Coronary artery (tissue), 2 donors: Measurements from ENCODE around the gene FBXO42.

Experiments used
- DNase-seq: peaks from one replicate; pipeline ENCODE4 v3.0.0-alpha.2; 2017; ENCODE audit warnings: low spot score
- H3K27ac ChIP-seq, 2 donors: fragments of 200-600 bp; sonication (generic); one replicate each; pipeline ENCODE4 v1.5.1; 2016 to 2019
- H3K4me3 ChIP-seq: fragments of 200-600 bp; sonication (generic); 2 replicates; pipeline ENCODE4 v1.5.1; 2016; ENCODE audit warnings: mild to moderate bottlenecking, moderate library complexity
- TF ChIP-seq, protein P1 (sequence below): fragments of 200-600 bp; sonication (generic); IDR thresholded peaks from one replicate; pipeline ENCODE4 v1.5.1; 2019; ENCODE audit warnings: antibody characterized with exemption

Gene FBXO42

DNA sequence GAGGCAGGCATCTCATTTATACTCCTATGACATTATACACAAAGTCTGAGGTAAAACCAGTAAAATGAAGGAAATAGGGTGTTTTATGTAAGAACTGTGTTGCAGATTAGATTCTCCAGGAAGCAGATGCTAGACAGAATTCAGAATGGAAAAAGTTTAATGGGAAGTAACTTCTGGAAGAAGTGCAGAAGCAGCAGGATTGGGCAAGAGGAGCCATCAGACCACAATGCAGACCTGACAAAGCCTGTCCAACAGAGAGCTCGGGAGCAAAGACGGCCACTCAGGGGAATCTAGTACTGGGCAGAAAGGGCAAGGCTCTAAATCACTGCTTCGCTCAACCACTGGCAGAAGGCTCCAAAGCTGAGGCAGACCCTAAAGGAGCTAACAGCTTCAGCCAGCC is 33.7 kb downstream of the FBXO42 start:
- TF ChIP-seq, protein P1, sequence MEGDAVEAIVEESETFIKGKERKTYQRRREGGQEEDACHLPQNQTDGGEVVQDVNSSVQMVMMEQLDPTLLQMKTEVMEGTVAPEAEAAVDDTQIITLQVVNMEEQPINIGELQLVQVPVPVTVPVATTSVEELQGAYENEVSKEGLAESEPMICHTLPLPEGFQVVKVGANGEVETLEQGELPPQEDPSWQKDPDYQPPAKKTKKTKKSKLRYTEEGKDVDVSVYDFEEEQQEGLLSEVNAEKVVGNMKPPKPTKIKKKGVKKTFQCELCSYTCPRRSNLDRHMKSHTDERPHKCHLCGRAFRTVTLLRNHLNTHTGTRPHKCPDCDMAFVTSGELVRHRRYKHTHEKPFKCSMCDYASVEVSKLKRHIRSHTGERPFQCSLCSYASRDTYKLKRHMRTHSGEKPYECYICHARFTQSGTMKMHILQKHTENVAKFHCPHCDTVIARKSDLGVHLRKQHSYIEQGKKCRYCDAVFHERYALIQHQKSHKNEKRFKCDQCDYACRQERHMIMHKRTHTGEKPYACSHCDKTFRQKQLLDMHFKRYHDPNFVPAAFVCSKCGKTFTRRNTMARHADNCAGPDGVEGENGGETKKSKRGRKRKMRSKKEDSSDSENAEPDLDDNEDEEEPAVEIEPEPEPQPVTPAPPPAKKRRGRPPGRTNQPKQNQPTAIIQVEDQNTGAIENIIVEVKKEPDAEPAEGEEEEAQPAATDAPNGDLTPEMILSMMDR = no peak
- no peak for DNase-seq
- Histone ChIP-seq H3K4me3 (no peak overlapping the region), H3K27ac (no peak overlapping the region)

DNA sequence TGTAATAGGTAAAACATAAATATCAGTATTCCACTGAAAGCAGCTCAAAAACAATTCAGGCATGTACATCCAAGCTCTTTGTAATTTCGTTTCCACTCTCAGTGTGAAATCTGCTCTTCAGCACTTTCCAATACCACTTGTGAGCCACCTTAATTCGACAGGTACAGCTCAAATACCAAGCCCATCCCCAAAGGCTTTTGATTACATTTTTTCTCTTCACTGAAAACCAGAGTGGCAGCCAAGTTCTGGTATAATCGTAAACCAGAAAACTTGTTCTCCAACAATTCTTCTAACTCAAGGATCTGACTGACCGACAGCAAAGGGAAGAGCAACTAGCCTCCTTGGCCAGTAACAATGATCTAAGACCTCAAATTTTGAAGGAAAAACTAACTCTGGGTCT is 36.8 kb downstream of the FBXO42 start:
- no peak for DNase-seq
- TF ChIP-seq, protein P1 = no peak
- Histone ChIP-seq H3K4me3 (no peak overlapping the region), H3K27ac (no peak overlapping the region)

DNA sequence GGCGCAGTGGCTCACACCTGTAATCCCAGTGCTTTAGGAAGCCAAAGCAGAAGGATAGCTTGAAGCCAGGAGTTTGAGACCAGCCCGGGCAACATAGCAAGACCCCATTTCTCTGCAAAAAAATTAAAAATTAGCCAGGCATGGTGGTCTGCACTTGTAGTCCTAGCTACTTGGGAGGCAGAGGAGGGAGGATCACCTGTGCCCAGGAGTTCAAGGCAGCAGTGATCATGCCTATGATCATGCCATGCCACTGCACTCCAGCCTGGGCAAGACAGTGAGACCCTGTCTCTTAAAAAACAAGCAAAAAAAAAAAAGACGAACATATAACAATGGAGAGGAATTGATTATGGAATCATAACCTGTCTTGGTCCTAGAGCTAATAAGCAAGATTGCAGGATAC is 45.1 kb downstream of the FBXO42 start:
- TF ChIP-seq, protein P1 = no peak

DNA sequence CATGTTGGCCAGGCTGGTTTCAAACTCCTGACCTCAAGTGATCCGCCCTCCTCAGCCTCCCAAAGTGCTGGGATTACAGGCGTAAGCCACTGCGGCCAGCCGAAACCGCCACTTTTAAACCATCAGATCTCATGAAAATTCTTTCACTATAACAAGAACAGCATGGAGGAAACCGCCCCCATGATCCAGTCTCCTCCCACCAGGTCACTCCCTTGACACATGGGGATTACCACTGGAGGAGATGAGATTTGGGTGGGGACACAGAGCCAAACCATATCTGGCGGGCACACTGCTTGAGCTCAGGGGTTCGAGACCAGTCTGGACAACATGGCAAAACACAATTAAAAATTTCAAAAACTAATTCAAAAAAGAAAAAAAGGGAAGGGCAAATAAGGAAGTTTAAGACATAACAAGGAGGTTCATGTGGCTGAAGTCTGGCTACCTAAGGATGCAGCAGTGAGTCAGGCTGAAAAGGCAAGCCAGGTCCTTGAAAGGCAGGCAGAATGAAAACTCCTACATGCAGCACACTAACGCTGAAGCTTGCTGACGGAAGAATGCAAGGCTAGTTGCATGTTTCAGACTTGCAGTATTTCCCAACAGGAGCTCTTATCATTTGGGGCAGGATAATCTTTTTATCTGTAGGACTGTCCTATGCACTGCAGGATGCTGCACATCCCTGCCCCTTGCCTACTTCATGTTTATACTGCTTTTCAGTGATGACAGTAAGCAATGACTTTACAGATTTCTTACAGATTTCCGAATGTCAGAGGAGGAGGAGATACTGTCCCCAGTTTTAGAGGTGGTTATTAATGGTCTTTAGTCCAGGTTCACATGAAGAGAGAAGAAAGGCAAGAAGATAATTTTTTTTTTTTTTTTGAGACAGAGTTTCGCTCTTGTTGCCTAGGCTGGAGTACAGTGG is 49.3 kb downstream of the FBXO42 start:
- TF ChIP-seq, protein P1 = no peak
- DNase-seq = no peak
- H3K27ac ChIP-seq = no peak overlapping the region
- H3K4me3 ChIP-seq = no peak overlapping the region

More for the DNA sequence above, 45.1 kb downstream of the FBXO42 start:
- no peak for DNase-seq
- Histone ChIP-seq H3K4me3 (no peak overlapping the region), H3K27ac (no peak overlapping the region)

DNA sequence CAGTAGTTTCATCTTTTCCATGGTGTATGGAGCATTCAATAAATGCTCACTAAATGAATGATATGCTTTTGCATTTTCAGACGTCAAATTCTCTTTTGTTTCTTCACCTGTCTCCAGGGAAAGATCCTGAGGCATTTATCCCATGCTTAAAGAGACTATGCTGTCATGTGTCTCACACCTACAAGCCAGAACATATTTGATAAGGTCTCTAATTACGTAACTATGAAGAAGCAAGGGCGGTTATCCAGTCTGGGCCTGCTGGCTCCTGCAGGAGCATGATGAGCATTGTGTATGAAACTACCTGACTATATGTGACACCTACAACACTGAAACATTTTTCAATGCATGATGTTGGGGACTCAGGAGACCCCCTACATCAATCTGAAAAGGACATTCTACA is 51.8 kb downstream of the FBXO42 start:
- TF ChIP-seq, protein P1 = no peak
- Histone ChIP-seq H3K4me3 (no peak overlapping the region), H3K27ac (peak overlapping the region in 1 of 2 donors; percentile 76)
- DNase-seq = no peak

DNA sequence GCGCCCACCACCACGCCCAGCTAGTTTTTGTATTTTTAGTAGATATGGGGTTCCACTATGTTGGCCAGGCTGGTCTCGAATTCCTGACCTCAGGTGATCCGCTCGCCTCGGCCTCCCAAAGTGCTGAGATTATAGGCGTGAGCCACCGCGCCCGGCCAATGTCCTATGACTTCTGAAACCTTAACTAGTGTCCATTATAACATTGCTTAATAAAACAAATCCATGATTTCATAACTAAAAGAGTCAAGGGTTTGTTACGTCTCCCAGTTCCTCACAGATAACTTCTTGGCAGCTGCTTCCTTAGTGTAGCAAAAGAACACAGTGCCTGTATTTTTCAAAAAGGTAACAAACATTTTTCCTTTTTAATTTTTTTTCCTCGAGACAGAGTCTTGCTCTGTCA is 53.6 kb downstream of the FBXO42 start:
- TF ChIP-seq, protein P1 = no peak
- DNase-seq = no peak
- H3K27ac ChIP-seq = peak overlapping the region; percentile 66 to 76
- H3K4me3 ChIP-seq = no peak overlapping the region

DNA sequence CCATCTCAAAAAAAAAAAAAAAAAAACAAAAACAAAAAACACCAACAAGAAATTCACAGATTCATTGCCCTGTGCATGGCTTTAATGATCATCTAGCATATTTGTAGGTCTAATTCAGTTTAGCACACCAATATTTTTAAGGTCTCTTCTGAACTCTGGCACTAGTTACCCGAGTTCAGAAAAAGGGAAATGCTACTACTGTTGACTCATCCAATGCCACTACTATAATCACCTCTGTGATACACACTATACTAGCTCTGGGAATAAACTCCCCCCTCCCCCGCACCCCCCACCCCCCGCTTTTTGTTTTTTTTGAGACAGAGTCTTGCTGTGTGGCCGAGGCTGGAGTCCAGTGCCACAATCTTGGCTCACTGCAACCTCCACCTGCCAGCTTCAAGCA is 55.6 kb downstream of the FBXO42 start:
- Histone ChIP-seq H3K27ac (peak overlapping the region in 1 of 2 donors; percentile 60), H3K4me3 (no peak overlapping the region)
- DNase-seq = no peak
- TF ChIP-seq, protein P1 = no peak
